CD4-positive, alpha-beta T cell treated with Interleukin-6 for 4 hours (primary cell): ENCODE data around the gene CALHM2.

Experiments used
- DNase-seq: peaks from one replicate; pipeline ENCODE4 v3.0.0-alpha.2; 2020; ENCODE audit warnings: mixed read lengths

CALHM2 gene

DNA sequence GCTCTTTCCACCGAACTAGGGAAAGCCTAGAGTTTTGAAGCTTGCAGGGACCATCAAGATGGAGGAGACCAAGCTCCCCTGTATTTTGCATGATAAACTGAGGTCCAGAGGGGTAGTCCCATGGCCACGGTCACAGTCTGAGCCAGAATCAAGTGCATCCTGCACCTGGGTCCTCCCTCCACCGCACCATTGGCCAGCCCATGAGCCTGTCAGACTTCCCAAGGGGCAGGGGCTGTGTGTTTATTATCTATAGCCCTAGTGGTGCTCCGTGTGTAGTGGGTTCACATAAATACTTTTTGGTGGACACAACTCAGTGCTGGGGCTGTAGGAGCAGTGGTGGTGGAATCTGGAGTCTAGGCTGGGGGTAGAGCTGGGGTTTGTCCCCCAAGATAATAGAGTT is 23.3 kb upstream of the CALHM2 start:
- DNase-seq: no peak

- DNase-seq: no peak
Observed at GRCh38 chr10:103474077-103474476, 21.9 kb upstream of the CALHM2 start.

GRCh38 chr10:103473261-103473671 is 21.1 kb upstream of the CALHM2 start:
- DNase-seq: no peak

GRCh38 chr10:103472005-103472404 is 19.8 kb upstream of the CALHM2 start:
- no peak for DNase-seq

GRCh38 chr10:103470761-103471653 is 18.8 kb upstream of the CALHM2 start:
- DNase-seq: peak; percentile 82

GRCh38 chr10:103469201-103469600 is 17.0 kb upstream of the CALHM2 start:
- no peak for DNase-seq

GRCh38 chr10:103467406-103467805 is 15.2 kb upstream of the CALHM2 start:
- DNase-seq: no peak

DNA sequence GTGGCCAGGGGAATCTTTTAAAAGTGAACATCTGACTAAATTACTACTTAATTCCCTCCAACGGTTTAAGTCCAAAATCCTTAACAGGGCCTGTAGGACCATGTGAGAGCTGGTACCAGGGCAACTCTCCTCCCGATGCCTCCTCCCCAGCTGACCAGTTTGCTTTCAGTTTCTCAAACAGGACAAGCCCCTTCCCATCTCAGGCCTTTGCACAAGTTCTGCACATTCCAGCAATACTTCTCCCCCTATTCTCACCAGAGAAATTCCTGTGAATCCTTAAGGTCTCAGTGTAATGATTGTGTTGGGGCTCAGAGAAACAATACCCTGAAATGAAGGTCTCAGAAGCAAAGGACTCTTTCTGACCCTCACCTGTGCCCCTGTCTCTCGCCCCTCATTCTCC is 14.6 kb upstream of the CALHM2 start:
- no peak for DNase-seq

DNA sequence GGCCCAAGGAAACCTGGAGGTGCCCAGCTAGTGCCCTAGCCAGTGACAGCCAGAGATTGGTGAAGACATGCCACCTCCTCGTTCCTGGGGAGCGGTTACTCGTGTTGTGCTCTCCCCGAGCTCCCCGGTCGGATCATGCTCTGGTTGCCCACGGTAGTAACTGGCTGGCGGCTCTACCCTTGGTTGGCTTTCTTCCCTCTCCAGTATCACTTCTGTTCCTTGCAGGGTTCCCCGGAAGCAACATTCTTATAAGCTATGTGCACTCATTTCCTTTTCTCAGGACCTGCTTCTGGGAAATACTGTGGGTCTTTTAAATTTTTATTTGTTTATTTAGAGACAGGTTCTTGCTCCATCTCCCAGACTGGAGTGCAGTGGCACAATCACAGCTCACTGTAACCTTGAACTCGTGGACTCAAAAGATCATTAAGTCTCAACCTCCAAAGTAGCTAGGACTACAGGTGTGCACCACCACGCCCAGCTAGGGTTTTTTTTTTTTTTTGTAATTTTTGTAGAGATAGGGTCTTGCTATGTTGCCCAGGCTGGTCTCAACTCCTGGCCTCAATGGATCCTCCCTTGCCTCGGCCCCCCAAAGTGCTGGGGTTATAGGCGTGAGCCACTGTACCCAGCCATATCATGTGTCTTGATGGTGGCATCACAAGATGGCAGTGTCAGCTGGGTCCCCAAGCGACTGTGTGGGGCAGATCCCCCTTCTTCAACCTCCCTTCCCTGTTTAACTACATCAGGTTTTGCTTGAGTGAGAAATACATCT is 13.4 kb upstream of the CALHM2 start:
- no peak for DNase-seq

- no peak for DNase-seq
Observed at GRCh38 chr10:103463499-103463898, 11.3 kb upstream of the CALHM2 start.

DNA sequence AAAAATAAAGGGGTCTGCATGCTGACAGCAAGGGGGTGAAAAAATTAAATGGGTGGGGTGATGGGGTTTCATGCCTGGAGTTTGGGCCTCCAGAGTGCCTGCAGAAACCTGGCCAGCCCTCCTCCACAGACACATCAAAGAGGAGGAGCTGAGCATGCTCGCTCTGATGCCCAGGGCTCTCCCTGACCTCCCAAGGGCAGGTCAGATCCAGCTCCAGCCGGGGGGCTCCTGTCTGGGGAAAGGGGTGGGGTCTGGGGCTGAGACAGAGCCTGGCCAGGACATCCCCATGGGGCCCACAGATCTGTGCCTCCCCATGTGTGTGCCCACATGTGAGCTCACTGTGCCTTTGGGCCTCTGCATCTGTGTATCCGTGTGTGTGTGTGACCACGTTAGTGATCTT is 7.4 kb upstream of the CALHM2 start:
- no peak for DNase-seq

GRCh38 chr10:103458720-103459119 is 6.5 kb upstream of the CALHM2 start, which contains the start of gene CALHM1:
Gene CALHM1, minus strand, starts transcription at chr10:103458900. Its CDS starts 149 bp downstream, at chr10:103458751.
- DNase-seq: no peak

DNA sequence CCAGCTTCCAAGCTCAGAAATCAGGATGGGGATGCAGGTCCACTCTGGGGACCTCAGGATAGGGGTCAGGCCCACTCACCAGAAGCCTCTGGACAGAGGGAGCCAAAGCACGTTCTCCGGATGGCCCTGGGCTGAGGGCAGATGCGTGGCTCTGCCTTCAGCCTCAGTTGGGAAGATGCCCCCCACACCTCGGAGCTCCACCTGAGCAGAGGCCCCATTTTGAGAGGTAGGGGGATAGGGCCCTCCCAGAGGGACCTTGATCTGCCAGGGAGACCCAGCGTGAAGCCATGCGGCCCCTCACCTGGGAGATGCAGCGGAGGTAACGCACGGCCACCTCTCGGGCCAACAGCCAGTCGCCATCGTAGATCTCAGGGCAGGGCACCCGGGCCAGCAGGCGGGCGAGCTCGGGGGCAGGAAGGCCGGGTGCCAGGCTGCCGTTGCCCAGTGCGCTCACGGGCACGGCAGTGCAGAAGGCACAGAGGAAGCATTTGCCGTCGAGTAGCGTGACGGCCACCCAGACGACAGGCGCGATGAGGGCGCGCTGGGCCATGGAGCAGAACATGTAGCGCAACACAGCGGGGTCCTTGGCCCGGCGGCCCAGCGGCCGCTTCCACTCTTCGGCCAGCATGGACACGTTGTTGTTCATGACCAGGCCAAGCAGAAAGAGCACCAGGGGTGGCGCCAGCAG is 5.9 kb upstream of the CALHM2 start:
- DNase-seq: no peak

DNA sequence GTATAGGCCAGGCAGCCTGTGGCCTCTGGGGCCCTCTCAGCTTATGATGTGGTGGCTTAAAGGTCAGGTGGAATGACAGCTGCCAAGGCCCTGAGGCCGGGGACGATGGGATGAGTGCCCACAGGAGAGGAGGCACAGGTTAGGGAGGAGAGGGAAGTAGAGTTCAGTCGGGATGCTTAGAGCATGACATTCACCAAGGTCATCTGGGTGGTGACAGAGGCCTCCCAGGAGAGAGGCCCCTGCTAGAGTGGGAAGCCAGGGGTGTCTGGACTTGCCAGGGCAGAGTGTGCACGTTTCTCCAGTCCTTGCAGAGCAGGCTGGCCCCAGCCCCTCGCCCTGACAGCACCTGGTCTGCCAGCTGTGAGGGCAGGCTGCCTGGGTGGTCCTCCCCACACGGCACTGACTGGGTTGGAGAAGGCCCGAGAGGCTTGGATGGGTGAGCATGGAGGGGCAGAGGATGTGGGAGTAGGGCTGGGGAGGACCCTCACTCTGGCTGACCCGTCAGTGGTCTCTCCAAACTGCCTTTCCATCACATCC is 5.1 kb upstream of the CALHM2 start:
- DNase-seq: no peak

DNA sequence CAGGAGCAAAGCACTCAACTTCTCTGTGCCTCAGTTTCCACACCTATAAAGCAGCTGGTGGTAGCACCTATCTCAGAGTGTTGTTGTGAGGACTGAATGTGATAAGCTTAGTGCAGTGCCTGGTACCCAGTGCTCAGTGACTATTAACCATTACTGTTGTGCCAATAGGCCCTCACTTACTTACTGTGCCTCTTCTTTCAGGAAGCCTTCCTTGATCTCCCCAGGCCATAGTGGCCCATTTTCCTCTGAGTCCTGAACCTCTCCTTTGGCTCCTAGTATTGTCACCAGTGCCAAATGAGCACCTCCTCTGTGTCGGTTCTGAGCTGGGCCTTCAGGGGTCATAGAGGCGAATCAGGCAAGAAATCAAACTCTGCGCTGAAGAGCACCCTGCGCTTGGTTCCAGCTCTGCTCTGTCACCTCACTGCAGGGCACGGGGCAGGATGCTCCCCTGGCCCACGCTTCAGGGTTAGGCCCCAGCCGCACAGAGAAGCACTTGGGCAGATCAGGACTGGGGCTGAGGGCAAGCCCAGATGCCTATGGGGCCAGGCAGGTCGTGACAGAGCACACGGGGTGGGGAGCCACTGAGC is 4.0 kb upstream of the CALHM2 start:
- no peak for DNase-seq

- DNase-seq: no peak
Observed at GRCh38 chr10:103455235-103455634, 3.1 kb upstream of the CALHM2 start.

GRCh38 chr10:103454026-103454425 is 1.9 kb upstream of the CALHM2 start:
- no peak for DNase-seq

DNA sequence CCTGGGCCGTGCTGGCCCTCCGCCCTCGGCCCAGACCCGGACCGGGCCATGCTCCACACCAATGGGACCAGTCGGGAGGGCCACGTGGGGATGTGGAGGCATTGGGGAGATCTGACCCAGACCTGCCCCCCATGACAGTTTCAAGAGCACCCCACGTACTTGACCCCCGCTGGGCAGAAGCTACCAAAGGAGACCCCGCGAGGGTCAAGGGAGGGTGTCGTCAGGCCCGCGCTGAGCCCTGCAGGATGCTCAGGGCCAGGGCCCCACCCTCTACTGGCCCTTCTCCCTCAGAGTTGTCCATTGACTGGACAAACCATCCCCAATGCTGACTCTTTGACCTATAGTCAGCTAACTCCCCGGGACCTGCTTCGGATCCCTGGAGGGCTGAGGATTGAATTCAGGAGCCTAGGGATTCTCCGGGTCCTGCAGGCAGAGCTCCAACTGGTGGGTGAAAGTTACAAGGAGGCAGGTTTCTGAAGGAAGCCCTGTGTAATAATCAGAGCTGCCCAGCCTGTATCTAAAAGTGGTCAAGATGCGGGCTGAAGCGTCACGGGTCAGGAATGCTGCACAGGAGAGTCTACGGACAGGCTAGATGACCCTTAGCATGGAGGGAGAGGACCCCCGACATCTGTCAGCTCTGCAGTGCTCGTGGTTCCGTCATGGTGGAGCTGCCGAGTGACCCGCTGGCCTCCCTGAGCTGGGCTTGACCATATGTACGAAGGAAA is 498 bp upstream of the CALHM2 start:
- DNase-seq: no peak

GRCh38 chr10:103451091-103451813 is 918 bp downstream of the CALHM2 start:
- peak; percentile 74 for DNase-seq

- no peak for DNase-seq
Observed at GRCh38 chr10:103450201-103450695, 1.9 kb downstream of the CALHM2 start.
